ENCODE measurements around the gene ANXA5.

Gene ANXA5

DNA sequence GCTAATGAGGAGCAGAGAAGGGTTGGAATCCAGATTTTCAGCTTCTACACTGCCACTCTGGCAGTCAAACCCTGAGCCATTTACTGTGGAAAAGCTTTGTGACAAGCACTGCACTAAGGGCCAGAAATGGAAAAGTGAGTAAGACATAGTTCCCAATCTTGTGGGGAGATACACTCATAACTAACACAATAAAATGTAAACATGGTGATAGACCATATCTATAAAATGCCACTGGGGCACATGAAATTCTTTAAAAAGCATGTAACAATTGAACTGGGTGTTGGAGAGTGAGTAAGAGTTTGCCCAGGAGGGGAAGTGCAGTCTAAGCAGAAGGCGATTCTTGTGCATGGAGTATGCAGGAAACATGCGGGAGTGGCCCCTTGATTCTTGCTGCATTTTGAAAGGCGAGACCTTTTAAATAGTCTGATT, 32.0 kb upstream of the ANXA5 start:
- H3K27ac ChIP-seq (ENCODE audit: extremely low read depth, low read depth, low read length): no peak overlapping the region
- POLR2A ChIA-PET: no interaction called here
- TF ChIP-seq MEIS1 (CRISPR knock-in tag; IDR thresholded peaks at IDR 0.05; ENCODE audit: borderline replicate concordance) (no peak), HOXD13 (CRISPR knock-in tag; IDR thresholded peaks at IDR 0.05; ENCODE audit: borderline replicate concordance) (no peak), ZFP3 (tag by site-specific recombination; IDR thresholded peaks at IDR 0.05; ENCODE audit: low read depth) (peak; percentile 62; the same call in 1 of the 2 replicates), ZBTB7A (tag by site-specific recombination; IDR thresholded peaks at IDR 0.05; ENCODE audit: low read depth) (no peak), ZNF24 (tag by site-specific recombination; IDR thresholded peaks at IDR 0.05) (no peak), ZNF423 (tag by site-specific recombination; IDR thresholded peaks at IDR 0.05) (no peak)
- TF ChIP-seq, protein P1, sequence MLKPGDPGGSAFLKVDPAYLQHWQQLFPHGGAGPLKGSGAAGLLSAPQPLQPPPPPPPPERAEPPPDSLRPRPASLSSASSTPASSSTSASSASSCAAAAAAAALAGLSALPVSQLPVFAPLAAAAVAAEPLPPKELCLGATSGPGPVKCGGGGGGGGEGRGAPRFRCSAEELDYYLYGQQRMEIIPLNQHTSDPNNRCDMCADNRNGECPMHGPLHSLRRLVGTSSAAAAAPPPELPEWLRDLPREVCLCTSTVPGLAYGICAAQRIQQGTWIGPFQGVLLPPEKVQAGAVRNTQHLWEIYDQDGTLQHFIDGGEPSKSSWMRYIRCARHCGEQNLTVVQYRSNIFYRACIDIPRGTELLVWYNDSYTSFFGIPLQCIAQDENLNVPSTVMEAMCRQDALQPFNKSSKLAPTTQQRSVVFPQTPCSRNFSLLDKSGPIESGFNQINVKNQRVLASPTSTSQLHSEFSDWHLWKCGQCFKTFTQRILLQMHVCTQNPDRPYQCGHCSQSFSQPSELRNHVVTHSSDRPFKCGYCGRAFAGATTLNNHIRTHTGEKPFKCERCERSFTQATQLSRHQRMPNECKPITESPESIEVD (tag by site-specific recombination; IDR thresholded peaks at IDR 0.05): no peak
- TF ChIP-seq, protein P2, sequence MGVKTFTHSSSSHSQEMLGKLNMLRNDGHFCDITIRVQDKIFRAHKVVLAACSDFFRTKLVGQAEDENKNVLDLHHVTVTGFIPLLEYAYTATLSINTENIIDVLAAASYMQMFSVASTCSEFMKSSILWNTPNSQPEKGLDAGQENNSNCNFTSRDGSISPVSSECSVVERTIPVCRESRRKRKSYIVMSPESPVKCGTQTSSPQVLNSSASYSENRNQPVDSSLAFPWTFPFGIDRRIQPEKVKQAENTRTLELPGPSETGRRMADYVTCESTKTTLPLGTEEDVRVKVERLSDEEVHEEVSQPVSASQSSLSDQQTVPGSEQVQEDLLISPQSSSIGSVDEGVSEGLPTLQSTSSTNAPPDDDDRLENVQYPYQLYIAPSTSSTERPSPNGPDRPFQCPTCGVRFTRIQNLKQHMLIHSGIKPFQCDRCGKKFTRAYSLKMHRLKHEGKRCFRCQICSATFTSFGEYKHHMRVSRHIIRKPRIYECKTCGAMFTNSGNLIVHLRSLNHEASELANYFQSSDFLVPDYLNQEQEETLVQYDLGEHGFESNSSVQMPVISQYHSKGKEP (tag by site-specific recombination; IDR thresholded peaks at IDR 0.05): peak; percentile 61; the same call in 1 of the 2 replicates
- H3K4me3 ChIP-seq (ENCODE audit: low read depth, low read length): no peak overlapping the region
- H3K36me3 ChIP-seq (ENCODE audit: control insufficient read depth in 2 of 2, insufficient read depth in 1 of 2, low read length in 2 of 2): no peaks in the 10 kb centered on the region
- CTCF ChIA-PET: interaction anchor here (1.0 kb wide), 1 partner anchor 31 kb away, joined by 3 read pairs; no protein-coding TSS in a partner anchor
- no peaks in the 10 kb centered on the region for H3K9me3 ChIP-seq (ENCODE audit: control insufficient read depth, insufficient read depth, low read depth, low read length)
- no peaks in the 10 kb centered on the region for H3K4me1 ChIP-seq (ENCODE audit: control insufficient read depth, insufficient read depth, low read length)

DNA sequence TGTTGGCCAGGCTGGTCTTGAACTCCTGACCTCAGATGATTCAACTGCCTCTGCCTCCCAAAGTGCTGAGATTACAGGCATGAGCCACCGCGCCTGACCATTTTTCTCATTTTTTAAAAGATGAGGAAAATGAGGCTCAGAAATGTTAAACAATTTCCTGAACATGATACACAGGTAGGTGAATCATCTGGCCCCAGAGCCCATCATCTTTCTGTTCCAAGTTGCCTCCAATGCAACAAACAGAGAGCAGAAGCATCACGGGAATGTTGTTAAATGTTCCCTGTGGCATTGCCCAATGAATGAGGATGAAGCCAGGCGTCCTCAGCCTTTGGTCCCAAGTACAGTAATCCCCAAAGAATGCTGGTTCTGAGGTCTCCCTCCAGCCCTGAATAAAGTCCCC, 31.3 kb upstream of the ANXA5 start:
- Histone ChIP-seq H3K36me3 (ENCODE audit: control insufficient read depth in 2 of 2, insufficient read depth in 1 of 2, low read length in 2 of 2) (no peaks in the 10 kb centered on the region), H3K4me3 (ENCODE audit: low read depth, low read length) (no peak overlapping the region), H3K4me1 (ENCODE audit: control insufficient read depth, insufficient read depth, low read length) (no peaks in the 10 kb centered on the region), H3K27ac (ENCODE audit: extremely low read depth, low read depth, low read length) (no peak overlapping the region), H3K9me3 (ENCODE audit: control insufficient read depth, insufficient read depth, low read depth, low read length) (no peaks in the 10 kb centered on the region)
- CTCF ChIA-PET: interaction anchor here (0.5 to 1.0 kb wide), 2 partner anchors 31 to 269 kb away, joined by 3 read pairs; no protein-coding TSS in a partner anchor
- POLR2A ChIA-PET: no interaction called here
- TF ChIP-seq, protein P3, sequence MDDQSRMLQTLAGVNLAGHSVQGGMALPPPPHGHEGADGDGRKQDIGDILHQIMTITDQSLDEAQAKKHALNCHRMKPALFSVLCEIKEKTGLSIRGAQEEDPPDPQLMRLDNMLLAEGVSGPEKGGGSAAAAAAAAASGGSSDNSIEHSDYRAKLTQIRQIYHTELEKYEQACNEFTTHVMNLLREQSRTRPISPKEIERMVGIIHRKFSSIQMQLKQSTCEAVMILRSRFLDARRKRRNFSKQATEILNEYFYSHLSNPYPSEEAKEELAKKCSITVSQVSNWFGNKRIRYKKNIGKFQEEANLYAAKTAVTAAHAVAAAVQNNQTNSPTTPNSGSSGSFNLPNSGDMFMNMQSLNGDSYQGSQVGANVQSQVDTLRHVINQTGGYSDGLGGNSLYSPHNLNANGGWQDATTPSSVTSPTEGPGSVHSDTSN (CRISPR knock-in tag; IDR thresholded peaks at IDR 0.05): no peak
- TF ChIP-seq ZNF324 (tag by site-specific recombination; IDR thresholded peaks at IDR 0.05) (no peak), ZNF707 (tag by site-specific recombination; IDR thresholded peaks at IDR 0.05) (no peak), REPIN1 (tag by site-specific recombination; IDR thresholded peaks at IDR 0.05; ENCODE audit: low read depth) (no peak), ZNF571 (tag by site-specific recombination; IDR thresholded peaks at IDR 0.05) (no peak)

DNA sequence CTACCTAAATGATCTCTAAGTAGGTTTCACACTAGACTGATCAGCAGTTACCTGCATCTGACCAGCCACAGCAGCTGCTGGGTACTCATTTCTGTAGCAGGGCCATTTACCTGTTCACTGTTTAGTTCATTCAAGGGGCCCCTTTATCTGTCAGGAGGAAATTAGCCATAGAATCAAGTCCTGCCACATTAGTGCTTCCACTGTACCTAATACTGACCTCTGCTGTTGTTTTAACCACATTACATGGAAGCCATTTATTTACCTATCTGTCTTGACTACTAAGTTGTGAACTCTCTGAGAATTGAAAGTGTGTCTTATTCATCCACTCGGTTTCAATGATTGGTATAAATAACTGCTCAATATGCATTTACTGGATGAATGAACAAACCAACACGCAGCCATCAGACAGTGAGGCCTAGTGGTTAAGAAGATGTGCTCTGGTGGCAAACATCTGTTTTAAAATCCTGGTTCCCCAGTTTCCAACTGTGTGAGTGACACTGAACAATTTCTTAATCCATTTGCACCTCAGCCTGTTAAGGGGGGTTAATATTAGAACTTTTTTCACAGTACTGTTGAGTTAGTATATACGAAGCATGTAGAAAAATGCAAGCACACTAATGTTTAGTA, 30.0 kb upstream of the ANXA5 start:
- POLR2A ChIA-PET: no interaction called here

More for the DNA sequence above, 30.0 kb upstream of the ANXA5 start:
- H3K36me3 ChIP-seq (ENCODE audit: control insufficient read depth in 2 of 2, insufficient read depth in 1 of 2, low read length in 2 of 2): no peaks in the 10 kb centered on the region
- H3K9me3 ChIP-seq (ENCODE audit: control insufficient read depth, insufficient read depth, low read depth, low read length): no peaks in the 10 kb centered on the region
- H3K27ac ChIP-seq (ENCODE audit: extremely low read depth, low read depth, low read length): no peak overlapping the region
- no peak for TF ChIP-seq ZNF843 (tag by site-specific recombination; IDR thresholded peaks at IDR 0.05)
- no peak for TF ChIP-seq ZSCAN16 (tag by site-specific recombination; IDR thresholded peaks at IDR 0.05)
- TF ChIP-seq ZNF654 (tag by site-specific recombination; IDR thresholded peaks at IDR 0.05; ENCODE audit: low read depth): peak; percentile 70
- TF ChIP-seq ZNF571 (tag by site-specific recombination; IDR thresholded peaks at IDR 0.05): no peak
- TF ChIP-seq, protein P2 (tag by site-specific recombination; IDR thresholded peaks at IDR 0.05): no peak
- no peak for TF ChIP-seq SETDB1 (IDR thresholded peaks at IDR 0.05; ENCODE audit: insufficient read length, low read length)
- TF ChIP-seq, protein P4, sequence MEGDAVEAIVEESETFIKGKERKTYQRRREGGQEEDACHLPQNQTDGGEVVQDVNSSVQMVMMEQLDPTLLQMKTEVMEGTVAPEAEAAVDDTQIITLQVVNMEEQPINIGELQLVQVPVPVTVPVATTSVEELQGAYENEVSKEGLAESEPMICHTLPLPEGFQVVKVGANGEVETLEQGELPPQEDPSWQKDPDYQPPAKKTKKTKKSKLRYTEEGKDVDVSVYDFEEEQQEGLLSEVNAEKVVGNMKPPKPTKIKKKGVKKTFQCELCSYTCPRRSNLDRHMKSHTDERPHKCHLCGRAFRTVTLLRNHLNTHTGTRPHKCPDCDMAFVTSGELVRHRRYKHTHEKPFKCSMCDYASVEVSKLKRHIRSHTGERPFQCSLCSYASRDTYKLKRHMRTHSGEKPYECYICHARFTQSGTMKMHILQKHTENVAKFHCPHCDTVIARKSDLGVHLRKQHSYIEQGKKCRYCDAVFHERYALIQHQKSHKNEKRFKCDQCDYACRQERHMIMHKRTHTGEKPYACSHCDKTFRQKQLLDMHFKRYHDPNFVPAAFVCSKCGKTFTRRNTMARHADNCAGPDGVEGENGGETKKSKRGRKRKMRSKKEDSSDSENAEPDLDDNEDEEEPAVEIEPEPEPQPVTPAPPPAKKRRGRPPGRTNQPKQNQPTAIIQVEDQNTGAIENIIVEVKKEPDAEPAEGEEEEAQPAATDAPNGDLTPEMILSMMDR (tag by site-specific recombination; IDR thresholded peaks at IDR 0.05): peak; percentile 15; the same call in 1 of the 2 replicates
- H3K4me1 ChIP-seq (ENCODE audit: control insufficient read depth, insufficient read depth, low read length): no peaks in the 10 kb centered on the region
- CTCF ChIA-PET: interaction anchor here (1.0 kb wide), 1 partner anchor 14 kb away, joined by 3 read pairs; no protein-coding TSS in a partner anchor
- no peak overlapping the region for H3K4me3 ChIP-seq (ENCODE audit: low read depth, low read length)

Data from HEK293 (cell line).